ENCODE measurements around the gene IAPP.
"Not testable (repeated sequence)": the region's sequence is repeated elsewhere in the genome, so short reads cannot be mapped to it uniquely, and the experiment has no call there.

IAPP gene

DNA sequence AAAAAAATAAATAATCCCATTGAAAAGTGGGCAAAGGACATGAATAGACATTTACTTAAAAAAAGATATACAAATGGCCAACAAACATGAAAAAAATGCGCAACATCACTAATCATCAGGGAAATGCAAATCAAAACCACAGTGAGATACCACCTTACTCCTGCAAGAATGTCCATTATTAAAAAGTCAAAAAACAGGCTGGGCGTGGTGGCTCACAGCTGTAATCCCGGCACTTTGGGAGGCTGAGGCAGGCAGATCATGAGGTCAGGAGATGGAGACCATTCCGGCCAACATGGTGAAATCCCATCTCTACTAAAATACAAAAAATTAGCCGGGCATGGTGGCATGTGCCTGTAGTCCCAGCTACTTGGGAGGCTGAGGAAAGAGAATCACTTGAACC is 8.6 kb downstream of the IAPP start:
- DNase-seq: not testable (repeated sequence)

DNA sequence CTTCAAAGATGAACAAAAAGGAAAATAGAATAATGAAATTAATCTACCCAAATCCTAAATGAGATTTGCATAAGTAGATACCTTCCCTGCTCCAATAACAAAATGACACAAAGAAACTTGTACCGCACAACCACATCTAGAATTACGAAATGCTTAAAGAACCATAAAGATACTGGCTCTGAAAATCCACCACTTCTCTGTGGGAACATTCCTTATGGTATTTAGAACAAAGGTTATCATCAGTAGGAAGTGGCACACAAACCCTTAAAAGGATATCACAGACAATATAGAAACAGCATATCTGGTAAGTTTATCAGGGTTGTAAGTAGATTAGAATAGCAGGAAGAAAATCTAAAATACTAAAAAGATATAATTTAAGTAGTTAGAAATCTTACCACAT is 11.6 kb downstream of the IAPP start:
- no peak for DNase-seq

DNA sequence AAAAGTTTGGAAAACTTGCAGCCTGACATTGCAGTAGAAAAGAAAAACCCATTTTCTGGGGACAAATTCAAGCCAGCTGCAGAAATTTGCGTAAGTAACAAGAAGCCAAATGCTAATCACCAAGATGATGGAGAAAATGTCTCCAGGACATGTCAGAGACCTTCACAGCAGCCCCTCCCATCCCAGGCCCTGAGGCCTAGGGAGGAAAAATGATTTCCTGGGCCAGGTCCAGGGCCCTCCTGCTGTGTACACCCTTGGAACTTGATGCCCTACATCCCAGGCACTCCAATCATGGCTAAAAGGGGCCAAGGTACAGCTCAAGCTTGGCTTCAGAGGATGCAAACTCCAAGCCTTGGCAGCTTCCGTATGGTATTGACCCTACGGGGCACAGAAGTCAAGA is 14.5 kb downstream of the IAPP start:
- no peak for DNase-seq

DNA sequence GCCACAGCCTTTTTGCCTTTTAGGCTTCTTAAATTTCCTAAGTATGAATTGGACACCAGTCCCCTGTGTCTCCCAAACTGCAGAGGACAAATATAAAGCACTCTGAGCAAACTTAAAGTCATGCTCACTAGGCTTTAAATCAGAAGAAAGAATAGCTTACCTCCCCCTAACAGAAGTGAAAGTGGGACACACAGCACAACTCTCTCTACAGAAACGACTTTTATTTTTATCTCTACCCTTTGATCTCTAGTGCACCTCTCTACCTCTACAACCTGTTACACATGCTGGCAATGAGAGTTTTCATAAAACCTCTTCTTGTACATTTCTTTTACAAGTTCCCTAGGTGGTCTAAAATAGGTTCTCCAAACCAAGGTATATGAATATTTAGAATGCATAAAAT is 19.7 kb downstream of the IAPP start:
- DNase-seq: no peak

DNA sequence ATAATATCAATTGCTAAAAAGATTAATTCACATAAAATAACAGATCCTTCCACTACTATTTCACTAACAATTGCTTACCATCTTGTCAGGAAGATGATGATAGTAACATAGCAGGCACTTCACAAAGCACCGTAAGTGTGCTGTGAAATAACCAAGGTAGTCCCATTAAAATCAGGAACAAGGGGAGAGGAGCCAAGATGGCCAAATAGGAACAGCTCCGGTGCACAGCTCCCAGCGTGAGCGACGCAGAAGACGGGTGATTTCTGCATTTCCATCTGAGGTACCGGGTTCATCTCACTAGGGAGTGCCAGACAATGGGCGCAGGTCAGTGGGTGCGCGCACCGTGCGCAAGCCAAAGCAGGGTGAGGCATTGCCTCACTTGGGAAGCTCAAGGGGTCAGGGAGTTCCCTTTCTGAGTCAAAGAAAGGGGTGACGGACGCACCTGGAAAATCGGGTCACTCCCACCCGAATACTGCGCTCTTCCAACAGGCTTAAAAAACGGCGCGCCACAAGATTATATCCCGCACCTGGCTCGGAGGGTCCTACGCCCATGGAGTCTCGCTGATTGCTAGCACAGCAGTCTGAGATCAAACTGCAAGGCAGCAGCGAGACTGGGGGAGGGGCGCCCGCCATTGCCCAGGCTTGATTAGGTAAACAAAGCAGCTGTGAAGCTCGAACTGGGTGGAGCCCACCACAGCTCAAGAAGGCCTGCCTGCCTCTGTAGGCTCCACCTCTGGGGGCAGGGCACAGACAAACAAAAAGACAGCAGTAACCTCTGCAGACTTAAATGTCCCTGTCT is 22.3 kb downstream of the IAPP start:
- not testable (repeated sequence) for DNase-seq

DNA sequence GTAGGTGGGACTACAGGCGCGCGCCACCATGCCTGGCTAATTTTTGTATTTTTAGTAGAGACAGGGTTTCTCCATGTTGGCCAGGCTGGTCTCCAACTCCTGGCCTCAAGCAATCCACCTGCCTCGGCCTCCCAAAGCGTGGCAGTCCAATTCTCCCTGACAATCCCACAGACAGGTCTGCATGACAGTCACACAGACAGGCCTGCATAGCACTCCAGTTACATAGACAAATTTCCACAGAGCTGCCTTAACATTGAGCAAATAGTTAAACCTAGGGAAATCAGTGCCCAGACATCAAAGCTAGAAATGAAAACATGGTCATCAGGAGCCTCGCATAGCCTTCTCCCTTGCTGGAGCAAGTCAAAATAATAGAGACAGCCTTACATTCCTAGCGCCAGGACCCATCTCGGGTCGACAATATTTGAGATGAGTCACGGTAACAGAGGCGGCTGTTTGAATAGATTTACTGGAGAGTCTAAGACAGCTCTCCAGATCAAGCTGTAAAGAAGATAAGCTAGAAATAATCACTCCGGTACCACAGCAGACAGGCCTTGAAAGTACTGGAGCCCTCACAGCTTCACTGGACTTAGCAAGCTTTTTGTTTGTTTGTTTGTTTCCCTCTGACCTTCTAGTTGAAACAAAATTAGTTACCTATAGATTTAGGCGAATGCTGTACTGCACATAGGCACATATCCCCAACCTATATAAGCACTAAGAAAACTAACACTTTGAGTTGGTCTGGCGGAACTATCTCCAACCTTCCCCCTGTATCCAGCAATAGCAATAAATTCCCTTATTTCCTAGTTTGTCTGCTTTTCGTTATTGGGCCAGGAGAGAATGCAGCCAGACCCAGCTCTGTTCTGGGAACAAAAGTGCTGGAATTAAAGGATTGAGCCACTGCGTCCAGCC is 40.9 kb downstream of the IAPP start:
- DNase-seq: no peak

DNA sequence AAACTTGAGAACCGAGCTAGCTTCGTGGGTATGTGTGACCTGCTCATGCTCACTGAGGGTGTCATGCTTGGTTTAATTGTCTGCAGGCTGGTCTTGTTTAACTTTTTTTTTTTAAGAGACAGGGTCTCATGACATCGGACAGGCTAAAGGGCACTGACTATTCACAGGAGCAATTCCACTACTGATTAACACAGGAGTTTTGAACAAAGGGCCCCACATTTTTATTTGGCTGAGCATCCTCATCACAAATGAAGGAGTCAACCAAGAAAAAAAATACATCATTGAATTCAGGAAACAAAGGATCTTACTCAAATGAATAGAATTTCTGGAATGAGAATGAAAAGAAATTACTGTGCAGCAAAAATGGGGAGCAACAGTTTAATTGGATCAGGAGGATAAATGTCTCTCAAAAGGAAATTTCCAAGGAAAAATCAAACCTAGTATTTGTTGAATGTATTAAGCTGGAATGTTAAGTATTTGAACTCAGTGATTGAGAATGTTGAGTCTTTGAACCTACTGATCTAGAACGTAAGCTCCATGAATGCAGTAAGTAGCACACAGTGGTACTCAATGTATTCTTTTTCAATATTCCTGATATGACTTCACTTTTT is 43.9 kb downstream of the IAPP start:
- DNase-seq: no peak

DNA sequence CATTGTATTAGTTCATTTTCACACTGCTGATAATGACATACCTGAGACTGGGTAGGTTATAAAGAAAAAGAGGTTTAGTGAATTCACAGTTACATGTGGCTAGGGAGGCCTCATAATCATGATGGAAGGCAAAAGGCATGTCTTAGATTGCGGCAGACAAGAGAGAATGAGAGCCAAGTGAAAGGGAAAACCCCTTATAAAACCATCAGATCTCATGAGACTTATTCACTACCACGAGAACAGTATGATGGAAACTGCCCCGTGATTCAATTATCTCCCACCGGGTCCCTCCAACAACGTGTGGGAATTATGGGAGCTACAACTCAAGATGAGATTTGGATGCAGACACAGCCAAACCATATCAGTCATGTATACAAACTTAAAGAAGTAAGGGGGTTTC is 45.7 kb downstream of the IAPP start:
- not testable (repeated sequence) for DNase-seq

DNA sequence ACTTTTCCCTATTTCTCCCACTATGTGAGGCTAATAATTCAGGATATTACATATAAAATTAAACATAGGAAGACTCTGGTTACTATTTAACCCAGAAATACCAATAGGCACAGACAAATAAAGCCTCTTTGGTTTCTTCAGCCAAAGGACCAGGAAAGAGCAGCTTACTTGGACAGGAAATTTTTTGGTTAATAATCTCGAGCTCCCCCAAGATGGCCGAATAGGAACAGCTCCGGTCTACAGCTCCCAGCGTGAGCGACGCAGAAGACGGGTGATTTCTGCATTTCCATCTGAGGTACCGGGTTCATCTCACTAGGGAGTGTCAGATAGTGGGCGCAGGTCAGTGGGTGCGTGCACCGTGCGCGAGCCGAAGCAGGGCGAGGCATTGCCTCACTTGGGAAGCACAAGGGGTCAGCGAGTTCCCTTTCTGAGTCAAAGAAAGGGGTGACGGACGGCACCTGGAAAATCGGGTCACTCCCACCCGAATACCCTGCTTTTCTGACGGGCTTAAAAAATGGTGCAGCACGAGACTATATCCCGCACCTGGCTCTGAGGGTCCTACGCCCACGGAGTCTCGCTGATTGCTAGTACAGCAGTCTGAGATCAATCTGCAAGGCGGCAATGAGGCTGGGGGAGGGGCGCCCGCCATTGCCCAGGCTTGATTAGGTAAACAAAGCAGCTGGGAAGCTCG is 46.5 kb downstream of the IAPP start:
- not testable (repeated sequence) for DNase-seq

DNA sequence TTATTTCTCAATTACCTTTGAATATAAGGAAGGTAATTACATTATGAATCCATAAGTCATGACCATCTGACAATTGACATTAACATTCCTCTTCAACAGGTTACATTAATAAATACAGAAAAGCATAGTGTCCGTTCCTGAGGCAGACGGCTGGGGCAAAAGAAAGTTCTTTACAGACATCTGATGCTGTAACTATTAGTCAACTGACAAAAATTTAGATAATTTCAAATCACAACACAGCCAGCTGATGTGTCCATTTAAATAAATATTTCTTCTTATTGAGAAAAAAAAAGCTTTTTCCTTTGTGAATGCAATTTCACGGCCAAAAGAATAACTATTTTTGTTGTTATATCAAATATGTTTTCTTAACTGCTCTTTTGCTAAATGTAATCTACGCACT is 55.5 kb downstream of the IAPP start:
- no peak for DNase-seq
